ENCODE results near the gene UPK3A. TPM values are rescaled to one million over a fixed set of nuclear protein-coding genes. Genes with fewer than 3 reads are reported as not detected.

The UPK3A gene
- total and polyA plus RNA-seq, 2 experiments from 2014 or later = 0.47 TPM; not detected in 1

DNA sequence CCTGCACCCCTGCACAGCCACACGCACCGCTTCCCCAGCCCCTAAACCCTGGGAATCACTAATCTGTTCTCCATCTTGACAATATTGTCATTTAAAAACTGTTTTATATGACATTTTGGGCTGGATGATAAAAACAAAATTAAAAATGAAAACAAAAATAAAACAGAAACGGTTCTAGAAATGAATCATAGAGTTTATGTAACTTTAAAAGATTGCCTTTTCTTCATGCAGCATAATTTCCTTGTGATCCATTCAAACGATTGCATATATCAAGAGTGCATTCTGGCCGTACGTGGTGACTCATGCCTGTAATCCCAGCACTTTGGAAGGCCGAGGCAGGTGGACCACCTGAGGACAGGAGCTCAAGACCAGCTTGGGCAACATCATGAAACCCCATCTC is 18.4 kb downstream of the UPK3A start:
- Histone ChIP-seq H3K79me2 (replicated peaks; ENCODE audit: insufficient read depth) (no peaks in the 10 kb centered on the region), H4K20me1 (replicated peaks; ENCODE audit: insufficient read depth) (no peaks in the 10 kb centered on the region), H3K9me2 (ENCODE audit: insufficient read depth) (0 out of 2 replicates have a peak, but pooled peaks cover 2% of the 10 kb centered on the region), H3K4me3 (no peak overlapping the region), H3K36me3 (ENCODE audit: insufficient read depth) (no peaks in the 10 kb centered on the region), H3K27ac (ENCODE audit: low read depth) (no peak overlapping the region), H3K27me3 (ENCODE audit: insufficient read depth) (no peaks in the 10 kb centered on the region), H3K4me1 (ENCODE audit: insufficient read depth) (peaks cover 9% of the 10 kb centered on the region; the same call in 1 of the 2 replicates), H2AFZ (no peak overlapping the region), H3F3A (replicated peaks; ENCODE audit: low read depth) (peaks cover 2% of the 10 kb centered on the region; the same call in 1 of the 2 replicates), H3K4me2 (no peak overlapping the region)
- no peaks in the 10 kb centered on the region for H3K36me3 Mint-ChIP-seq (ENCODE audit: low read depth)
- TF ChIP-seq ZNF114 (CRISPR knock-in tag; IDR thresholded peaks at IDR 0.05) (no peak), CREB1 (CRISPR knock-in tag; IDR thresholded peaks at IDR 0.05; ENCODE audit: low read depth) (no peak), STAT1 (IDR thresholded peaks at IDR 0.05; ENCODE audit: unreplicated experiment) (no peak), POLR2AphosphoS5 (IDR thresholded peaks at IDR 0.05; ENCODE audit: low read depth) (no peak), ZNF331 (CRISPR knock-in tag; IDR thresholded peaks at IDR 0.05; ENCODE audit: low read depth) (no peak)
- TF ChIP-seq, protein P1, sequence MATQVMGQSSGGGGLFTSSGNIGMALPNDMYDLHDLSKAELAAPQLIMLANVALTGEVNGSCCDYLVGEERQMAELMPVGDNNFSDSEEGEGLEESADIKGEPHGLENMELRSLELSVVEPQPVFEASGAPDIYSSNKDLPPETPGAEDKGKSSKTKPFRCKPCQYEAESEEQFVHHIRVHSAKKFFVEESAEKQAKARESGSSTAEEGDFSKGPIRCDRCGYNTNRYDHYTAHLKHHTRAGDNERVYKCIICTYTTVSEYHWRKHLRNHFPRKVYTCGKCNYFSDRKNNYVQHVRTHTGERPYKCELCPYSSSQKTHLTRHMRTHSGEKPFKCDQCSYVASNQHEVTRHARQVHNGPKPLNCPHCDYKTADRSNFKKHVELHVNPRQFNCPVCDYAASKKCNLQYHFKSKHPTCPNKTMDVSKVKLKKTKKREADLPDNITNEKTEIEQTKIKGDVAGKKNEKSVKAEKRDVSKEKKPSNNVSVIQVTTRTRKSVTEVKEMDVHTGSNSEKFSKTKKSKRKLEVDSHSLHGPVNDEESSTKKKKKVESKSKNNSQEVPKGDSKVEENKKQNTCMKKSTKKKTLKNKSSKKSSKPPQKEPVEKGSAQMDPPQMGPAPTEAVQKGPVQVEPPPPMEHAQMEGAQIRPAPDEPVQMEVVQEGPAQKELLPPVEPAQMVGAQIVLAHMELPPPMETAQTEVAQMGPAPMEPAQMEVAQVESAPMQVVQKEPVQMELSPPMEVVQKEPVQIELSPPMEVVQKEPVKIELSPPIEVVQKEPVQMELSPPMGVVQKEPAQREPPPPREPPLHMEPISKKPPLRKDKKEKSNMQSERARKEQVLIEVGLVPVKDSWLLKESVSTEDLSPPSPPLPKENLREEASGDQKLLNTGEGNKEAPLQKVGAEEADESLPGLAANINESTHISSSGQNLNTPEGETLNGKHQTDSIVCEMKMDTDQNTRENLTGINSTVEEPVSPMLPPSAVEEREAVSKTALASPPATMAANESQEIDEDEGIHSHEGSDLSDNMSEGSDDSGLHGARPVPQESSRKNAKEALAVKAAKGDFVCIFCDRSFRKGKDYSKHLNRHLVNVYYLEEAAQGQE (IDR thresholded peaks at IDR 0.05; ENCODE audit: unreplicated experiment) = no peak
- TF ChIP-seq, protein P2, sequence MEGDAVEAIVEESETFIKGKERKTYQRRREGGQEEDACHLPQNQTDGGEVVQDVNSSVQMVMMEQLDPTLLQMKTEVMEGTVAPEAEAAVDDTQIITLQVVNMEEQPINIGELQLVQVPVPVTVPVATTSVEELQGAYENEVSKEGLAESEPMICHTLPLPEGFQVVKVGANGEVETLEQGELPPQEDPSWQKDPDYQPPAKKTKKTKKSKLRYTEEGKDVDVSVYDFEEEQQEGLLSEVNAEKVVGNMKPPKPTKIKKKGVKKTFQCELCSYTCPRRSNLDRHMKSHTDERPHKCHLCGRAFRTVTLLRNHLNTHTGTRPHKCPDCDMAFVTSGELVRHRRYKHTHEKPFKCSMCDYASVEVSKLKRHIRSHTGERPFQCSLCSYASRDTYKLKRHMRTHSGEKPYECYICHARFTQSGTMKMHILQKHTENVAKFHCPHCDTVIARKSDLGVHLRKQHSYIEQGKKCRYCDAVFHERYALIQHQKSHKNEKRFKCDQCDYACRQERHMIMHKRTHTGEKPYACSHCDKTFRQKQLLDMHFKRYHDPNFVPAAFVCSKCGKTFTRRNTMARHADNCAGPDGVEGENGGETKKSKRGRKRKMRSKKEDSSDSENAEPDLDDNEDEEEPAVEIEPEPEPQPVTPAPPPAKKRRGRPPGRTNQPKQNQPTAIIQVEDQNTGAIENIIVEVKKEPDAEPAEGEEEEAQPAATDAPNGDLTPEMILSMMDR (conservative IDR thresholded peaks at IDR 0.05; ENCODE audit: low read depth in 2 of 2) = no peak
- TF ChIP-seq, protein P3, sequence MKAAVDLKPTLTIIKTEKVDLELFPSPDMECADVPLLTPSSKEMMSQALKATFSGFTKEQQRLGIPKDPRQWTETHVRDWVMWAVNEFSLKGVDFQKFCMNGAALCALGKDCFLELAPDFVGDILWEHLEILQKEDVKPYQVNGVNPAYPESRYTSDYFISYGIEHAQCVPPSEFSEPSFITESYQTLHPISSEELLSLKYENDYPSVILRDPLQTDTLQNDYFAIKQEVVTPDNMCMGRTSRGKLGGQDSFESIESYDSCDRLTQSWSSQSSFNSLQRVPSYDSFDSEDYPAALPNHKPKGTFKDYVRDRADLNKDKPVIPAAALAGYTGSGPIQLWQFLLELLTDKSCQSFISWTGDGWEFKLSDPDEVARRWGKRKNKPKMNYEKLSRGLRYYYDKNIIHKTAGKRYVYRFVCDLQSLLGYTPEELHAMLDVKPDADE (IDR thresholded peaks at IDR 0.05) = no peak
- H3K27ac Mint-ChIP-seq = no peak overlapping the region
- DNase-seq (ENCODE audit: low spot score) = no peak
- H3K27me3 Mint-ChIP-seq (ENCODE audit: insufficient read depth, low read depth, poor library complexity) = peaks cover 14% of the 10 kb centered on the region
- H3K4me1 Mint-ChIP-seq = peaks cover 15% of the 10 kb centered on the region
- no peak overlapping the region for H3K4me3 Mint-ChIP-seq
- ATAC-seq = no peak
- H3K9me3 Mint-ChIP-seq = no peaks in the 10 kb centered on the region

DNA sequence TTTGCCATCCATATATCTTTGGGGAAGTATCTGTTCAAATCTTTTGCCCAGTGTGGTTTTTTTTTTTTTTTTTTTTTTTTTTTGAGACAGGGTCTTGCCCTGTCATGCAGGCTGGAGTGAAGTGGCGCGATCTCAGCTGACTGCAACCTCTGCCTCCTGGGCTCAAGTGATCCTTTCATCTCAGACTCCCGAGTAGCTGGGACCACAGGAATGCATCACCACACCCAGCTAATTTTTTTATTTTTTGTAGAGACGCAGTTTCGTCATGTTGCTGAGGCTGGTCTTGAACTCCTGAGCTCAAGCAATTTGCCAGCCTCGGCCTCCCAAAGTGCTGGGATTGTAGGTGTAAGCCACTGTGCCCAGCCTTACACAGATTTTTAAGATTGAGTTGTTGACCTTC is 20.2 kb downstream of the UPK3A start:
- Histone ChIP-seq H4K20me1 (replicated peaks; ENCODE audit: insufficient read depth) (no peaks in the 10 kb centered on the region), H3K79me2 (replicated peaks; ENCODE audit: insufficient read depth) (no peaks in the 10 kb centered on the region), H3K27ac (ENCODE audit: low read depth) (no peak overlapping the region), H3K4me3 (no peak overlapping the region), H2AFZ (no peak overlapping the region), H3K4me1 (ENCODE audit: insufficient read depth) (peaks cover 12% of the 10 kb centered on the region; the same call in 1 of the 2 replicates), H3K4me2 (no peak overlapping the region), H3K27me3 (ENCODE audit: insufficient read depth) (no peaks in the 10 kb centered on the region), H3F3A (replicated peaks; ENCODE audit: low read depth) (peaks cover 14% of the 10 kb centered on the region), H3K9me2 (ENCODE audit: insufficient read depth) (0 out of 2 replicates have a peak, but pooled peaks cover 3% of the 10 kb centered on the region), H3K36me3 (ENCODE audit: insufficient read depth) (no peaks in the 10 kb centered on the region)
- no peak overlapping the region for H3K4me3 Mint-ChIP-seq
- peaks cover 10% of the 10 kb centered on the region for H3K4me1 Mint-ChIP-seq
- H3K27me3 Mint-ChIP-seq (ENCODE audit: insufficient read depth, low read depth, poor library complexity) = peaks cover 19% of the 10 kb centered on the region
- H3K9me3 Mint-ChIP-seq = no peaks in the 10 kb centered on the region
- ATAC-seq (no peak), DNase-seq (ENCODE audit: low spot score) (no peak)
- no peak overlapping the region for H3K27ac Mint-ChIP-seq
- no peaks in the 10 kb centered on the region; the same call in 2 of the 3 replicates for H3K36me3 Mint-ChIP-seq (ENCODE audit: low read depth)
- no peak for TF ChIP-seq JUNB (IDR thresholded peaks at IDR 0.05; ENCODE audit: unreplicated experiment)
- no peak for TF ChIP-seq EZH2 (IDR thresholded peaks at IDR 0.05; ENCODE audit: low read depth, unreplicated experiment)
- TF ChIP-seq, protein P1 (IDR thresholded peaks at IDR 0.05; ENCODE audit: unreplicated experiment) = no peak
- TF ChIP-seq STAT1 (IDR thresholded peaks at IDR 0.05; ENCODE audit: unreplicated experiment) = no peak

Data from GM23338 (cell line).